Measurements from ENCODE around the gene ROBO3.

The ROBO3 gene, protein sequence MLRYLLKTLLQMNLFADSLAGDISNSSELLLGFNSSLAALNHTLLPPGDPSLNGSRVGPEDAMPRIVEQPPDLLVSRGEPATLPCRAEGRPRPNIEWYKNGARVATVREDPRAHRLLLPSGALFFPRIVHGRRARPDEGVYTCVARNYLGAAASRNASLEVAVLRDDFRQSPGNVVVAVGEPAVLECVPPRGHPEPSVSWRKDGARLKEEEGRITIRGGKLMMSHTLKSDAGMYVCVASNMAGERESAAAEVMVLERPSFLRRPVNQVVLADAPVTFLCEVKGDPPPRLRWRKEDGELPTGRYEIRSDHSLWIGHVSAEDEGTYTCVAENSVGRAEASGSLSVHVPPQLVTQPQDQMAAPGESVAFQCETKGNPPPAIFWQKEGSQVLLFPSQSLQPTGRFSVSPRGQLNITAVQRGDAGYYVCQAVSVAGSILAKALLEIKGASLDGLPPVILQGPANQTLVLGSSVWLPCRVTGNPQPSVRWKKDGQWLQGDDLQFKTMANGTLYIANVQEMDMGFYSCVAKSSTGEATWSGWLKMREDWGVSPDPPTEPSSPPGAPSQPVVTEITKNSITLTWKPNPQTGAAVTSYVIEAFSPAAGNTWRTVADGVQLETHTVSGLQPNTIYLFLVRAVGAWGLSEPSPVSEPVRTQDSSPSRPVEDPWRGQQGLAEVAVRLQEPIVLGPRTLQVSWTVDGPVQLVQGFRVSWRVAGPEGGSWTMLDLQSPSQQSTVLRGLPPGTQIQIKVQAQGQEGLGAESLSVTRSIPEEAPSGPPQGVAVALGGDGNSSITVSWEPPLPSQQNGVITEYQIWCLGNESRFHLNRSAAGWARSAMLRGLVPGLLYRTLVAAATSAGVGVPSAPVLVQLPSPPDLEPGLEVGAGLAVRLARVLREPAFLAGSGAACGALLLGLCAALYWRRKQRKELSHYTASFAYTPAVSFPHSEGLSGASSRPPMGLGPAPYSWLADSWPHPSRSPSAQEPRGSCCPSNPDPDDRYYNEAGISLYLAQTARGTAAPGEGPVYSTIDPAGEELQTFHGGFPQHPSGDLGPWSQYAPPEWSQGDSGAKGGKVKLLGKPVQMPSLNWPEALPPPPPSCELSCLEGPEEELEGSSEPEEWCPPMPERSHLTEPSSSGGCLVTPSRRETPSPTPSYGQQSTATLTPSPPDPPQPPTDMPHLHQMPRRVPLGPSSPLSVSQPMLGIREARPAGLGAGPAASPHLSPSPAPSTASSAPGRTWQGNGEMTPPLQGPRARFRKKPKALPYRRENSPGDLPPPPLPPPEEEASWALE (N-terminal part only)

GRCh38 chr11:124865181-124865901 is at the start of gene ROBO3:
TSS of gene ROBO3 (plus strand) at chr11:124865432. CDS start at chr11:124865578, 146 bp downstream.
- H3K27me3 ChIP-seq: peaks cover 99% of the 10 kb centered on the region
- H3K9ac ChIP-seq: no peak within 1 kb of the TSS
- peak within 1 kb of the TSS; percentile 31; the same call in 1 of the 2 replicates for H3K4me3 ChIP-seq
- H3K27ac ChIP-seq: no peak within 1 kb of the TSS
- peaks cover 32% of the 10 kb centered on the region; the same call in 1 of the 2 replicates for H4K20me1 ChIP-seq
- no peaks in the 10 kb centered on the region for H3K36me3 ChIP-seq
- no peaks in the 10 kb centered on the region for H3K4me1 ChIP-seq
- H3K9me3 ChIP-seq: peaks cover 21% of the 10 kb centered on the region
- peak within 1 kb of the TSS; percentile 19; the same call in 1 of the 2 replicates for H3K4me2 ChIP-seq
- no peak for TF ChIP-seq Cebpa-rat (IDR thresholded peaks at IDR 0.05)

DNA sequence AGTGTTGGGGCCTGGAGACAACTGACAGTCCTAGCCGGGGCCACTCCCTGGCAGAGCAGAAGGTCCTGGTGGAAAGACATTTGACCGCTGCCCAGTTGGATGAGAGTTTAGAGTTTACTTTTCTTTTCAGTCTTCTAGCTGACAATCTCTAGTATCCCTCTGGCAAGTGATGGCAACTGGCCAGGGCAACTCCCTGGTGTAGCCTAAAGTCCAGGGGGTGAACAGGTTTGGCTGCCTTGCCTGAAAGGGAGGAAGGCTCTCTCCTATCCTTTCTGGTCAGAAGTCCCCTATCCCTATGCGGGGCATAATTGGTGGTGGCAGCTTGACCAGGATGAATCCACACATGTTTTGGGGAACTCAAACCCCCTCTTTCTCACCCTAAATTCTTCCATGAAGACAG is 48.2 kb upstream of the ROBO3 start:
- no peaks in the 10 kb centered on the region for H3K27me3 ChIP-seq
- no peaks in the 10 kb centered on the region; the same call in 1 of the 2 replicates for H3K4me1 ChIP-seq
- no peaks in the 10 kb centered on the region for H4K20me1 ChIP-seq
- no peak overlapping the region for H3K4me3 ChIP-seq
- no peak overlapping the region for H3K4me2 ChIP-seq
- H3K27ac ChIP-seq: no peak overlapping the region
- 0 out of 2 replicates have a peak, but pooled peaks cover 3% of the 10 kb centered on the region for H3K9me3 ChIP-seq
- TF ChIP-seq Cebpa-rat (IDR thresholded peaks at IDR 0.05): no peak
- H3K9ac ChIP-seq: no peak overlapping the region
- H3K36me3 ChIP-seq: no peaks in the 10 kb centered on the region

DNA sequence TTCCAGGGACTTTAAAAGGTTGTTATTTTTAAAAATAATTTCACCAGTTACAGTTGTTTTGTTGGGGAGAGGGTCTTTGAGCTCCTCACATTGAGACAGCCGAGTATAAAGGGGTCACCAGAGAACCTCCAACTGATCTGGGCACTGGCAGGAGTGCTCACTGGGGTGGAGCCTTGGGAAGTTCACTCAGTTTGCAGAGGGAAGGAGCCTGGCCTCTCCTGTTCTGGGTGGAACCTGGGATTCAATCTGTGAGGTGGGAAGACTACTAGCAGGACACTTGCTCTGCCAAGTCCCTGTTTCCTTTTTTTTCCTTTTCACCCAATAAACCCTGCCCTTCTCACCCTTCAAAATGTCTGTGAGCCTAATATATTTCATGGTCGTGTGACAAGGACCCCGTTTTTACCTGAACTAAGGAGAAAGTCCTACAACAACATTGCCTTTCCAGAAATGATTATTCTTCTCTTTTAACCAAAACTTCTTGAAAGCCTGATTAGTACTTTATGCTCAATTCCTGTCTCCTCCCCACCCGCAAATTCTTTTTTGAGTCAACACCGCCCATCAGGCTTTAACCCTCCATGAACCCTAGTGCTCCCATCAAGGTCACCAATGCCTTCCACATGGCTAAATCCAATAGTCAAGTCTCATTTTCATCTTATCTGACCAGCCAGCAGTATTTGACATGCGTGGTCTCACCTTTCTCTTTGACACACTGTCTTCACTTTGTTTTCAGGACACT is 43.1 kb upstream of the ROBO3 start:
- Histone ChIP-seq H3K4me3 (no peak overlapping the region), H3K4me1 (no peaks in the 10 kb centered on the region), H3K27ac (no peak overlapping the region), H3K9me3 (0 out of 2 replicates have a peak, but pooled peaks cover 3% of the 10 kb centered on the region), H3K9ac (no peak overlapping the region), H4K20me1 (no peaks in the 10 kb centered on the region), H3K36me3 (no peaks in the 10 kb centered on the region), H3K27me3 (no peaks in the 10 kb centered on the region), H3K4me2 (no peak overlapping the region)
- TF ChIP-seq Cebpa-rat (IDR thresholded peaks at IDR 0.05): no peak

DNA sequence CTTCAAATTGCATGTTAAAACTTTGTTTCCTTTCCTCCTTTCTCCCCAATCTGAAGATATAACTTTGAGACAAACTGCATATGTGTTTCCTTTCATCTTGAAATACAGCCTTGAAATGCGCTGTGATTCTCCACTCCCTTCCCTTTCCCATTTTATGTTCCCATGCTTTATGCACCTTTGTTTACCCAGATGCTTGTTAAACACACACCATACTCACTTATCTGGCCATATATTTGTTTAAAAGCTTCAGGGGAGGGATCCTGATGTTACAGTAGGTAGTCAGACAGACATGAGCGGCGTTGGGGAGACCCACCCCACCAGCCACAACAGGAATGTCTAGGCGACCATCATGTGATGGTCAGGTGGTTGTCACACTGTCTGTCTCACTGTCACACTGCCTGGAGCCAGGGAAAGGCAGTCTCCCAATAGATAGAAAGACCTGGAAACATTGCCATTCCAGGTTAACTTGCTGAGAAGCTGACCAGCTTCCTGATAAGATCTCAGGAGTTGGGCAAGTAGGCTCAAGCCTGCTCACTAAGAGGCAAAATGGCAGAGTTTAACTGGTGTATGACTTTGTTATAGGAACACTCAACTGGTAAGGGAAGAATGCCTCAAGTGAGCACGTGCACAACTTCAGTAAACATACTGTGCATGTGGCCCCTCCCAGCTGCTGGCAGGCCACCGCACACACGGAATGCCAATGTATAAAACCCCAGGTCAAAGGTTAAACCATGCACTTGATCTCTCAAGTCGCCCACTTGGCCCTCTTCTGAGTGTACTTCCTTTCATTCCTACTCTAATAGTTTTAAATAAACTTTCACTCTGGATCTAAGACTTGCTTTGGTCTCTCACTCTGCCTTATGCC is 41.5 kb upstream of the ROBO3 start:
- H4K20me1 ChIP-seq: no peaks in the 10 kb centered on the region
- H3K9ac ChIP-seq: no peak overlapping the region
- no peak overlapping the region for H3K4me3 ChIP-seq
- H3K9me3 ChIP-seq: 0 out of 2 replicates have a peak, but pooled peaks cover 3% of the 10 kb centered on the region
- H3K36me3 ChIP-seq: no peaks in the 10 kb centered on the region
- no peak for TF ChIP-seq Cebpa-rat (IDR thresholded peaks at IDR 0.05)
- no peaks in the 10 kb centered on the region for H3K4me1 ChIP-seq
- no peak overlapping the region for H3K27ac ChIP-seq
- H3K27me3 ChIP-seq: no peaks in the 10 kb centered on the region
- no peak overlapping the region for H3K4me2 ChIP-seq

DNA sequence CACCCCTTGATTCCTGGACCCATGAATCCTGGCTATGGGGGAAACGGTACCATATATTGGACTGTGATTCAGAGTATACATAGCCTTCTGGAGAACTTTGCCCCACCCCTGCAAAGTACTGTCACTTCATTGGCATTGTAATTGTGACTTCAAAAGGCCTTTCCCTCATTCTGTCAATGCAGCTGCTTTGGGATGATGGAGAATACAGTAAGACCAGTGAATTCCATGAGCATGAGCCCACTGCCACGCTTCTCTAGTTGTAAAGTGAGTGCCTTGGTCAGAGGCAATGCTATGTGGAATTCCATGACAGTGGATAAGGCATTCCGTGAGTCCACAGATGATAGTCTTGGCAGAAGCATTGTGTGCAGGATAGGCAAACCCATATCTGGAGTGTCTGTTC is 39.4 kb upstream of the ROBO3 start:
- Histone ChIP-seq H3K4me1 (no peaks in the 10 kb centered on the region; the same call in 1 of the 2 replicates), H3K4me3 (no peak overlapping the region), H3K9ac (no peak overlapping the region), H3K27ac (no peak overlapping the region), H3K36me3 (no peaks in the 10 kb centered on the region), H3K9me3 (0 out of 2 replicates have a peak, but pooled peaks cover 2% of the 10 kb centered on the region), H3K4me2 (no peak overlapping the region), H4K20me1 (no peaks in the 10 kb centered on the region), H3K27me3 (no peaks in the 10 kb centered on the region)
- no peak for TF ChIP-seq Cebpa-rat (IDR thresholded peaks at IDR 0.05)

DNA sequence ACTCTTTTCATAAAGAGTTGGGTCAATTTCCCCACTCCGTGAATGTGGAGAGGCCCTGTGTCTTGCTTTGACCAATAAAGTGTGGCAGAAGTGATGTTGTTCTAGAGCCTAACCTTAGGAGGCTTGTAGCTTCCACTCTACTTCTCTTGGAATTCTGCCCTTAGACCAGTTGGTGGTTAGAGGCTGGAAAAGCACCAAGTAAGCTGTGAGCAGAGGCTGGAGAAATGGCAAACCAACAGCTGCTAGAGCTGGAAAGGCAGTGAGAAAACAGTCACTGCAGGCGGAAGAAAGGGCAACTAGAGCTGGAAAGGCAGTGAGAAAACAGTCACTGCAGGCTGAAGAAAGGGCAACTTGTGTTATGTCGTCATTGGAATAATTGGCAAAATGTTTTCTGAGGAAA is 35.2 kb upstream of the ROBO3 start:
- Histone ChIP-seq H3K4me1 (no peaks in the 10 kb centered on the region; the same call in 1 of the 2 replicates), H3K9me3 (no peaks in the 10 kb centered on the region)

DNA sequence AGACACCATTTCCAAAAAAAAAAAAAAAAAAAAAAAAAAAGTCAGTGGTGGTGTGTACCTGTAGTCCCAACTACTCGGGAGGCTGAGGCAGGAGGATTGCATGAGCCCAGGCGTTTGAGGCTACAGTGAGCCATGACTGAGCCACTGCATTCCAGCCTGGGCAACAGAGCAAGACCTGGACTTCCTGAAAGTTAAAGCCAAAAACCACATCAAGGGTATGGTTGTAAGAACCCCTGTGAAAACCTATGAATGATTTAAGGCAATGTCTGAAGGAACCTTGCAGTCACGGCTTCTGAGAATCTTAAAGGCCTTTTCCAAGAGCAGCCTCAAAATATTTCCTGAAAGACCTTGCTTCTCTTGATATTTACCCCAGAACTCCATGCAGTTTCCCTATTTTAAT is 34.5 kb upstream of the ROBO3 start:
- no peaks in the 10 kb centered on the region for H3K9me3 ChIP-seq
- peak overlapping the region; percentile 29; the same call in 1 of the 2 replicates for H3K4me2 ChIP-seq
- no peak overlapping the region for H3K27ac ChIP-seq
- TF ChIP-seq Cebpa-rat (IDR thresholded peaks at IDR 0.05): no peak
- no peak overlapping the region for H3K9ac ChIP-seq
- H3K36me3 ChIP-seq: no peaks in the 10 kb centered on the region
- no peaks in the 10 kb centered on the region for H3K27me3 ChIP-seq
- no peak overlapping the region for H3K4me3 ChIP-seq
- H3K4me1 ChIP-seq: no peaks in the 10 kb centered on the region; the same call in 1 of the 2 replicates
- no peaks in the 10 kb centered on the region for H4K20me1 ChIP-seq

More for the DNA sequence above, 35.2 kb upstream of the ROBO3 start:
- Histone ChIP-seq H4K20me1 (no peaks in the 10 kb centered on the region), H3K27me3 (no peaks in the 10 kb centered on the region), H3K27ac (no peak overlapping the region), H3K4me2 (no peak overlapping the region), H3K36me3 (no peaks in the 10 kb centered on the region), H3K9ac (no peak overlapping the region), H3K4me3 (no peak overlapping the region)
- no peak for TF ChIP-seq Cebpa-rat (IDR thresholded peaks at IDR 0.05)

Measured in BLaER1 (cell line).